Jurkat, Clone E6-1 (cell line): ENCODE results near the gene ZNF433. TPM values are rescaled to one million over a fixed set of nuclear protein-coding genes. Genes with fewer than 3 reads are reported as not detected.
A peak's percentile ranks its signal among the peaks of the same experiment; 100 is the strongest.
"Not testable (repeated sequence)": the region's sequence is repeated elsewhere in the genome, so short reads cannot be mapped to it uniquely, and the experiment has no call there.

Experiments
- DNase-seq: peaks from one replicate; pipeline ENCODE4 v3.0.0-alpha.2; 2011; ENCODE audit warnings: low read depth, low spot score
- H3K4me3 ChIP-seq: 2 replicates; pipeline ENCODE4 v1.5.1; 2011; ENCODE audit warnings: mild to moderate bottlenecking, low read length, control low read depth, moderate library complexity
- polyA plus RNA-seq: library from polyadenylated mRNA; unstranded; fragments of >200 nt; gene quantifications from one replicate; pipeline ENCODE4 v1.2.1, GENCODE V29; 2012; ENCODE audit warnings: missing spikeins; ENCODE audit not compliant: insufficient read length, insufficient read depth

The ZNF433 gene
- 0.96 TPM for polyA plus RNA-seq

- no peak for DNase-seq
These were observed at the start of gene ZNF433 for GRCh38 chr19:12035220-12036172. Gene ZNF433, minus strand, starts transcription at chr19:12035679. Its CDS starts 140 bp downstream, at chr19:12035539.

GRCh38 chr19:12083336-12083735 lies 47.9 kb upstream of the ZNF433 start:
- H3K4me3 ChIP-seq, DNase-seq: not testable (repeated sequence)

More at GRCh38 chr19:12035220-12036172, at the start of gene ZNF433:
- no peak within 1 kb of the TSS for H3K4me3 ChIP-seq

- no peak overlapping the region for H3K4me3 ChIP-seq
These were observed 41.9 kb upstream of the ZNF433 start for GRCh38 chr19:12077375-12077774.

GRCh38 chr19:12076331-12076730 lies 40.9 kb upstream of the ZNF433 start:
- H3K4me3 ChIP-seq, DNase-seq: not testable (repeated sequence)

More at GRCh38 chr19:12077375-12077774, 41.9 kb upstream of the ZNF433 start:
- DNase-seq: no peak

- H3K4me3 ChIP-seq: no peak overlapping the region
- DNase-seq: no peak
These were observed 40.2 kb upstream of the ZNF433 start for GRCh38 chr19:12075538-12076139.

- DNase-seq: no peak
- no peak within 1 kb of the TSS for H3K4me3 ChIP-seq
These were observed 29.4 kb upstream of the ZNF433 start, which contains the start of gene ZNF844 for GRCh38 chr19:12064590-12065538. Gene ZNF844, plus strand, starts transcription at chr19:12064731. Its CDS starts 143 bp downstream, at chr19:12064874.

- H3K4me3 ChIP-seq: no peak overlapping the region
These were observed 20.3 kb upstream of the ZNF433 start for GRCh38 chr19:12055784-12056183.

GRCh38 chr19:12052497-12053169 lies 17.2 kb upstream of the ZNF433 start, which contains the start of gene ZNF878:
Gene ZNF878, minus strand, starts transcription at chr19:12052961. Its CDS starts 160 bp downstream, at chr19:12052801.
- peak within 1 kb of the TSS; percentile 68 for H3K4me3 ChIP-seq
- peak; percentile 76 for DNase-seq

More at GRCh38 chr19:12055784-12056183, 20.3 kb upstream of the ZNF433 start:
- no peak for DNase-seq

GRCh38 chr19:12052091-12052496 lies 16.6 kb upstream of the ZNF433 start:
- DNase-seq: no peak
- H3K4me3 ChIP-seq: peak overlapping the region; percentile 68

GRCh38 chr19:12047868-12048267 lies 12.4 kb upstream of the ZNF433 start:
- no peak for DNase-seq
- H3K4me3 ChIP-seq: no peak overlapping the region

GRCh38 chr19:12043752-12044422 lies 8.4 kb upstream of the ZNF433 start:
- H3K4me3 ChIP-seq: no peak overlapping the region
- DNase-seq: no peak

- no peak for DNase-seq
- no peak overlapping the region for H3K4me3 ChIP-seq
These were observed 7.4 kb upstream of the ZNF433 start for GRCh38 chr19:12042893-12043292.

- DNase-seq: no peak
- H3K4me3 ChIP-seq: no peak overlapping the region
These were observed 859 bp downstream of the ZNF433 start for GRCh38 chr19:12034620-12035019.

GRCh38 chr19:12034198-12034597 lies 1.3 kb downstream of the ZNF433 start:
- DNase-seq: no peak
- H3K4me3 ChIP-seq: no peak overlapping the region

GRCh38 chr19:12015753-12016116 lies 19.7 kb downstream of the ZNF433 start:
- DNase-seq: no peak
- no peak overlapping the region for H3K4me3 ChIP-seq

- DNase-seq: no peak
- H3K4me3 ChIP-seq: no peak overlapping the region
These were observed 20.3 kb downstream of the ZNF433 start for GRCh38 chr19:12015015-12015752.
